ENCODE measurements around the gene PAX5.

The PAX5 gene

GRCh38 chr9:36968574-36969215 lies 65.4 kb downstream of the PAX5 start:
- Histone ChIP-seq H3K4me3 (no peak overlapping the region), H3K27ac (no peak overlapping the region)

- no peak overlapping the region for H3K27ac ChIP-seq
- no peak overlapping the region for H3K4me3 ChIP-seq
Measured at GRCh38 chr9:36967997-36968396, 66.1 kb downstream of the PAX5 start.

DNA sequence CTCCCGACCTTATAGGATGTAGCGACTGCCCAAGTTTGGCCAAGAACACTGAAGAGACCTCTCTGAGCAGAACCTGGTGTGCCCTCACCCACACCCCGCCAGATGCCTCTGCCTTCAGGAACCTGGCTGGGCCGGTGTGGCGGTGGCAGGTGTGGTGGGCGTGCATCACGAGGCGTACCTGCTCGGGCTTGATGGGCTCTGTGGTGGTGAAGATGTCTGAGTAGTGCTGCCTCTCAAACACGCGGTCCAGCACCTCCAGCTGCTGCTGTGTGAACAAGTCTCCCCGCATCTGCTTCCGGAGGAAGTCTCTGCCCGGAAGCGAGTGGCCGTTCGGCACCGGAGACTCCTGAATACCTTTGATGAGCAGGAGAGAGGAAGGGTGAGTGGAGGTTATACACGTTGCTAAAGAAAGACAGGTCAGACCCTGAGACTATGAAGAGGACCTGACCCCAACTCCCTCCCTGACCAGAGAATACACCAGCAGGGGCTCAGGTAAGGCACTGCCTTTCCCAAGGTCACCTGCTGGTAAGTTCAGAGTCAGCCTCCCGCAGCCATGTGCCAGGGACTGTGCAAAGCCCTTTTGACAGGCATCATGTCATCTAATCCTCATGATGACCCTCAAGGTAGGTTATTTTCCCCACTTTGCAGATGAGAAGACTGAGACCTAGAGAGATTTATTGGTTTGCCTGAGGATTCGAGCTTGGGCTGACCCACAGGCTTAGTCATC lies 67.5 kb downstream of the PAX5 start:
- no peak overlapping the region for H3K4me3 ChIP-seq
- H3K27ac ChIP-seq: no peak overlapping the region

DNA sequence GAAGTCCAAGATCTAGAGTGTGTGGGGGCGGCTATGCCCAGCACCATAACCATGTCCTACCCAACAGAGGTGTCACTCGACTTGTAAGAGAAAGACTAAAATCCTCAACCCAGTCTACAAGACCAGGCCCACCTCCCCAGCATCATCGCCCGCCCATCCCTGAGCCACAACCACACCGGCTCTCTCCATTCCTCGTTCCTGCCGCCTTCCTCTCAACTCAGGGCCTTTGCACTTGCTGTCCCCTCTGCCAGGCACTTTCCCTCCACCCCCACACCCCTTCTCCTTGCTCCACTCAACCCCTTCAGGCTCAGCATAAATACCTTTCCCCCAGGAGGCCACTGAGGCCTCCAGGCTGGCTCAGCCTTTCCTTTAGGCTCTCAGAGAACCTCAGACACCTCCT lies 69.3 kb downstream of the PAX5 start:
- no peak overlapping the region for H3K4me3 ChIP-seq
- H3K27ac ChIP-seq: no peak overlapping the region

- H3K4me3 ChIP-seq: no peak overlapping the region
- no peak overlapping the region for H3K27ac ChIP-seq
Measured at GRCh38 chr9:36963346-36963745, 70.7 kb downstream of the PAX5 start.

GRCh38 chr9:36962691-36963090 lies 71.4 kb downstream of the PAX5 start:
- H3K27ac ChIP-seq: no peak overlapping the region
- H3K4me3 ChIP-seq: no peak overlapping the region

GRCh38 chr9:36961561-36962325 lies 72.3 kb downstream of the PAX5 start:
- Histone ChIP-seq H3K4me3 (no peak overlapping the region), H3K27ac (no peak overlapping the region)

- H3K27ac ChIP-seq: no peak overlapping the region
- no peak overlapping the region for H3K4me3 ChIP-seq
Measured at GRCh38 chr9:36961051-36961450, 73.0 kb downstream of the PAX5 start.

- Histone ChIP-seq H3K4me3 (no peak overlapping the region), H3K27ac (no peak overlapping the region)
Measured at GRCh38 chr9:36960575-36960955, 73.5 kb downstream of the PAX5 start.

DNA sequence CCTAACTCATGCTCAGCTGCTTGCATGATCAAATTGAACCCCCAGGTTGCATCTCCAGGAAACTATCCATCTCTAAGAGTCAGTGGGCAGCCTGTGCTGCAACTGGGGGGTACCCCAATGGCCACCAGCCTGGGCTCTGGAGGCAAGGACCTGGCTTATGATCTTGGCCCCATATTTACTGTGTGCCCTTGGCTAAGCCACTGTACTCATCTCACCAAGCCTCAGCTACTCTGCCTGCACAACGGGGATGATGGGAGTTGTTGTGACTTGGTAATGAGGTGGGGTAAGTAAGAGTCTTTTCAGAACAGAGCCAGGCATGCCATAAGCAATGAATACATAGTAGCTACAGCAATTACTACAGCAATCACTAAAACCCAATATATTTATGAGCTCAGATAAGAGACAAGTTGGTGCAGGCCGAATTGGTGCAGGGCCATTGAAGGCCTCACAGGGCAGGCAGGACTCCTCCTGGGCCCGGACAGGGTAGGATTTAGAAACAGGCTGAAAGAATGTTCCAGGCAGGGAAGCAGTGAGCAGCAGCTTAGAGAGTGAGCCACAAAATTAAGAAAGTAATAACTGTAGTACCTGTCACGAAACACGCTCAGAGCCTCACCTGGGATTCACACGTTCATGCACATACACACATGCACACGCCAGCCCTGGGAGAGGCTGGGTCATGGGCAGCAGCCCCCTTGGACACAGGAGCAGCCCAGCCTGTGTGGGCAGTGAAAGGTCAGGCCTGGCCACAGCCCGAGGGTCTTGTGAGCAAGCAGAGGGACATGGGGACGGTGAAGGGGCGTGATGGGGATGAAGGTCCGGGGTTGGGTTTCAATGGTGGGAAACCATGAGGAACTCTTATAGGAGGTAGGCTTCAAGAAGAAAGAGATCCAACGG lies 74.1 kb downstream of the PAX5 start:
- Histone ChIP-seq H3K27ac (no peak overlapping the region), H3K4me3 (no peak overlapping the region)

GRCh38 chr9:36956908-36957307 lies 77.2 kb downstream of the PAX5 start:
- Histone ChIP-seq H3K27ac (no peak overlapping the region), H3K4me3 (no peak overlapping the region)

- Histone ChIP-seq H3K27ac (no peak overlapping the region), H3K4me3 (no peak overlapping the region)
Measured at GRCh38 chr9:36950389-36950788, 83.7 kb downstream of the PAX5 start.

GRCh38 chr9:36949466-36949865 lies 84.6 kb downstream of the PAX5 start:
- no peak overlapping the region for H3K27ac ChIP-seq
- no peak overlapping the region for H3K4me3 ChIP-seq

GRCh38 chr9:36948051-36948450 lies 86.0 kb downstream of the PAX5 start:
- no peak overlapping the region for H3K4me3 ChIP-seq
- no peak overlapping the region for H3K27ac ChIP-seq

DNA sequence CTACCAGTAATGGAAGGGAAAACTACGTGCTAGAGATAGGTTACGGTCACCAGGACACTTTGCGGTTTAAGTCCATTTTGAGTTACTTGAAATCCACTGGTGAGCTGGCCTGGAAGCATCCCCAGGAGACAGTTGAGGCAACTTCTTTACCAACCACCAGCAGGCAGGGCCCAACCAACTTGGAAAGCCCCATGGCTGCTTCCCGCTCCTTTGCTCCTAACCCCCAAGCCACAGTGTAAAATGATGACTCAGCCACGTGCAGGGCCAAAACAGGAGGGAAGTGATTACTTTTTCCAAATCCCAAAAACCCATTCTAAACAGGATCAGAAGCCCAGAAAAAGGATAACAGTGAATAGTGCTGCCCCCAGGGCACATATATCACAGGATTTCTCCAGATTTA lies 87.4 kb downstream of the PAX5 start:
- H3K27ac ChIP-seq: no peak overlapping the region
- no peak overlapping the region for H3K4me3 ChIP-seq

- no peak overlapping the region for H3K4me3 ChIP-seq
- H3K27ac ChIP-seq: no peak overlapping the region
Measured at GRCh38 chr9:36945999-36946398, 88.1 kb downstream of the PAX5 start.

- no peak overlapping the region for H3K4me3 ChIP-seq
- no peak overlapping the region for H3K27ac ChIP-seq
Measured at GRCh38 chr9:36942891-36943290, 91.2 kb downstream of the PAX5 start.

DNA sequence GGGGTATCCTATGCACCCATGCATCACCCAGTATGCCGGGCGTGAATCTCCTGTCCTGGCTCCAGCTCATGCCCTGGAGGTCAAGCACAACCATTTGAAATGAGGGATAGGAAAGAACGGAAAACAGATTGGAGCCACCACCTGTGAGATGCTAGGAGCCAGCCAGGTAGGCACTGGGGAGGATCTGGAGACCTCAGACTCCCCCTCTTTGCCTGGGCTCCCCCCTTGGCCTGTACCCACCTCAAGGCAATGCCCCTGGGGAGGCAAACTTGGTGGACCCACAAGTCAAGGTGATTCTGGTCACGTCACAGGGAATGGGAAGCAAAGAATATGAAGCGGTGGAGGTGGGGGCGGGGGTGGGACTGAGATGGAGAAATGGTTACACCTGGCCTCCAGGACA lies 92.6 kb downstream of the PAX5 start:
- H3K4me3 ChIP-seq: no peak overlapping the region
- H3K27ac ChIP-seq: no peak overlapping the region

DNA sequence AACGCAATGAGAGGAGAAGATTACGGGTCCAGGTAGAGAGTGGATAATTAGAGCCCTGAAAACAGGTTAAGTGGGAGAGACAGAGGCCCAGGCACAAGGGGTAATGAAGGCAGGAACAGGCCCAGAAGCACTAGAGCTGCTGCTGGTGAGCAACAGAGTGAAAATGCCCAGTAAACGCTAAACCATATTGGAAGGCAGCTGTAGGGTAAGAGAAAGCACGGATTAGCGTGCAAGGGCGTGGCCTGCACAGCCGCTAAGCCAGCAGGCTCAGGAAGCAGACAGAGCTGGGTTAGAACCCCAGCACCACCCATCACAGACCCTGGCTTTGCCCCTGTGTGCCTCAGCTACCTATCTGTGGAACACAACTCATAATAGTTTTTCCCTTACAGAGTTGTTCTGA lies 93.2 kb downstream of the PAX5 start:
- Histone ChIP-seq H3K4me3 (no peak overlapping the region), H3K27ac (no peak overlapping the region)

- Histone ChIP-seq H3K4me3 (no peak overlapping the region), H3K27ac (no peak overlapping the region)
Measured at GRCh38 chr9:36940500-36940853, 93.6 kb downstream of the PAX5 start.
